Frontal cortex (tissue), 4 donors: ENCODE results near the gene LPAR1. TPM values are rescaled to one million over a fixed set of nuclear protein-coding genes. Genes with fewer than 3 reads are reported as not detected.

Experiments
- DNase-seq, 2 donors: peaks; one replicate each; pipeline ENCODE4 v3.0.0; 2012; ENCODE audit warnings: low spot score in 2 of 2
- FAIRE-seq: peaks from 2 replicates; lab custom pipeline; 2012; peaks lifted over from hg19 to GRCh38; lab: Jason Lieb, UNC
- total RNA-seq: library from RNA; depleted of rRNA; stranded (reverse); fragments of >200 nt; gene quantifications from one replicate; pipeline ENCODE4 v1.2.3, GENCODE V29; 2014
- donor health status: control.
- donor health status: control.
- donor health status: control.

The LPAR1 gene
- total RNA-seq, 1 donor from 2014 or later: 24.5 TPM

DNA sequence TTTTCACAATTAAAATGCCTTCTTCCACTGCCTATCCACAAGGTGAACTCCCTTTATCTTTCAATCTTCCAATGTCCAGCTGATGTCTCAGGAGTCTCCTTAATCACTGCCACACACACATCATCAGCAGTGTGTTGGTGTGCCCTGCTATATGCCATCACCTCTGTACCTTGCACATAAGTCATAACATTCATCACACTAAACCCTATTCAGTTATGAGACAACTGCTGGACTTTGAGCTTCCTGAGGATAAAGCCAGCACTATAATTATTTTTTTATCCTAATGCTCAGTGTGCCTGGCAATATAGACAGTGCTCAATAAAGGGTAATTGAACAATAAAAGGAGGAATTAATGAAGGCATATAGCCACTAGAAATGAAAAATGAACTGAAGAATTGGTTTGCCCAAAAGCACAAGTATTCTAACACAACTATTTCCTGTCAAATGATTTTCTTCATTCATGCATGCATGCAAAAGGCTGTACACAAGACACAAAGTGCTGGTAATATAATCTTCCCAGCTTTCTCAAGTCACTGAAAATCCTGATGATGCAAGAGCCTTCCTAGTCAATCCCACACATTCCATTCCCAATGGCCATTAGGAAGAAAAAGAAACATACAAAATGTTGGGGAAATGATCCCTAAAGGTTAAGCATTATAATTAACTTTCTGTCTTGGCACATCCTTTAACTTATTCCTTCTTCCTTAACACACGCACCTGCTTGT, 32.4 kb downstream of the LPAR1 start:
- FAIRE-seq (no peak), DNase-seq (no peak)

DNA sequence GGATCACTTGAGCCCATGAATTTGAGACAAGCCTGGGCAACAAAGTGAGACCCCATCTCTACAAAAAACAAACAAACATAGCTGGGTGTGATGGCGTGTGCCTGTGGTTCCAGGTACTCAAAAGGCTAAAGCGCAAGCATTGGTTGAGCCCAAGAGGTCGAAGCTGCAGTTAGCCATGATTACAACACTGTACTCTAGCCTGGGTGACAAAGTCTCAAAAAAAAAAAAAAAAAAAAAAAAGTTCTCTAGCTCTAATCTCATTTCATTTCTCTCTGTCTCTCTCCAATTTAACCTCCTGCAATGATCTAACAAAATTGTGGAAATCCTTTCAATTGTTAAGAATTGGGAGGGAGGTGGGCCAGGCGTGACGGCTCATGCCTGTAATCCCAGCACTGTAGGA, 33.3 kb downstream of the LPAR1 start:
- DNase-seq (no peak), FAIRE-seq (no peak)

DNA sequence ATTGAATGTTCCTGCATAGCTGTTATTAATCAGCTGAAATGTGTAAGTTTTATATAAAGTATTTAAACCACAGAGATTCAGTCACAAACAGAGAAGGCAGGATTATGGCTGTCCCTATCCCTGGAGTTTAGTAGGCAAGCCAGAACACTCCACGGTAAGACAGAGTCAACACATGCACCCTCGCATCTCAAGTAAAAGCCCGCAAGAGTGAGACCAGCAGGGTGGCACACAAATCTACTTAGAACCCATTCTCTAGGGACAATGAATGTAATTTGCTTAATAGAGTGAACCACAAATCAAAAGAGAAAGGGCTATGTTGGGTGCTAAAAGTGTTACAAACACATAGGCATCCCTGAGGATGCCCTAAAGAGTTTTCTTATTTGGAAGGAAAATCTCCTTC, 35.1 kb downstream of the LPAR1 start:
- FAIRE-seq: no peak
- DNase-seq: no peak

DNA sequence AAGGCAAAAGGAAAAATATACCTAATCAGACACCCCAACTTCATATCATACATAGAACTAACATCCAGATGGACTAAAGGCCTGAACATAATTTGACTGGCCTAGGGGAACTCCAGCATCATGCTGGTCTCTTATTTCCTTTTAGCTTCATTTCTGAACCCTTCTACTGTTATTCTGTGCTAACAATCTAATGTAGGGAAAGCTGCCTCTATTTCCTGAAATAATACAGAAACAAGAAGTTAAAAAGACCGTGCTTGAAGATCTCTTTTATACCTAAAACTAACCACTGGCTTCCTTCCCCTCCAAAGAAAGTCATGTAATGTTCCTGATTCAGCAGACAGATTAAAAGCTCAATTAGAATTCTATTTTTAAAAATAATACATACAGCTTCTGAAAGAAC, 36.7 kb downstream of the LPAR1 start:
- FAIRE-seq (no peak), DNase-seq (no peak)

DNA sequence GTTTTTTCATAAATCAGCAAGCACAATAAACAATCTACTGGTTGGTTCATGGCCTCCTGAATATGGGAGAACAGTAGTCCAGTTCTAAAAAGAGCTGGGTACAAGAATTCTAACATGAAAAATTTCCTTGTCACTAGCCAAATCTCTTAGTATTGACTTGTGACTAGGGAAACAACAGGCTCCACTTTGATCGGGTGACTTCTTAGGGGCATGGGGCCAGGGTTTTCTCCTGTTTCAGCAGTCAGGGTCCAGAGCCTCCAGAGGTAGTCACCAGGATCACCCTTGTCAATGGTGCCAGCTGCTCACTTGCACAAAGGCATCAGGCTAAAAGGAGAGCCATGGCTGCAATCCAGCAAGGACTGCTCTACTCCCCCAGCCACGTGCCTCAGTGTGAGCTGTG, 38.1 kb downstream of the LPAR1 start:
- DNase-seq (no peak), FAIRE-seq (no peak)

DNA sequence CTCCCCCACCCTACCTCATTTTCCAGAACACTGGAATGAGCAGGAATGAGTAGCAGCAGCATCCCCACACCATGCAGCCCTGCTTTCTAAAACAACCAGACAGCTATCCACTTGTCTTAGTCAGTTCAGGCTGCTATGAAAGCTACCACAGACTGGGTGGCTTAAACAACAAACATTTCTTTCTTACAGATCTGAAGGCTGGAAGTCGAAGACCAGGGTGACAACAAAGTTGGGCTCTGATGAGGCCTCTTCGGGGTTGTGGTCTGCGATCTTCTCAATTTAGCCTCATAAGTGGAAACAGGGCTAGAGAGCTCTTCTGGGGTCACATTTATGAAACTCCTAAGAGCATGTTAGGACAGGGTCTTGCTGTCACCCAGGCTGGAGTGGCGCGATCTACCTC, 38.9 kb downstream of the LPAR1 start:
- DNase-seq: no peak
- FAIRE-seq: no peak

DNA sequence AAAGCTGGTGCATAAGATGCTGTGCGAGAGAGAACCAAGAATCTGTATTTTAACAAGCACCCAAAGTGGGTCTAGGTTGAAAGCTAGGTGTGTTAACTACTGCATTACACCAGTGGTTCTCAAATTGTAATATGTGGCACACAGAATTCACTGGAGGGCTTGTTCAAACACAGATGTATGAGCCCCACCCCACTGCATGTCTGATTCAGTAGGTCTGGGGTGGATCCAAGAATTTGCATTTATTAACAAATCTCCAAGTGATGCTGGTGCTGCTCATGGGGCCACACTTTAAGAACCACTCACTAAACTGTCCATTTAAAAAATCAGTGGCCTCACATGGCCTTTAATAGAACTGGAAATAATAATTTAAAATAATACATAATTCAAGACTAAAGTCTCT, 40.4 kb downstream of the LPAR1 start:
- DNase-seq (no peak), FAIRE-seq (no peak)

DNA sequence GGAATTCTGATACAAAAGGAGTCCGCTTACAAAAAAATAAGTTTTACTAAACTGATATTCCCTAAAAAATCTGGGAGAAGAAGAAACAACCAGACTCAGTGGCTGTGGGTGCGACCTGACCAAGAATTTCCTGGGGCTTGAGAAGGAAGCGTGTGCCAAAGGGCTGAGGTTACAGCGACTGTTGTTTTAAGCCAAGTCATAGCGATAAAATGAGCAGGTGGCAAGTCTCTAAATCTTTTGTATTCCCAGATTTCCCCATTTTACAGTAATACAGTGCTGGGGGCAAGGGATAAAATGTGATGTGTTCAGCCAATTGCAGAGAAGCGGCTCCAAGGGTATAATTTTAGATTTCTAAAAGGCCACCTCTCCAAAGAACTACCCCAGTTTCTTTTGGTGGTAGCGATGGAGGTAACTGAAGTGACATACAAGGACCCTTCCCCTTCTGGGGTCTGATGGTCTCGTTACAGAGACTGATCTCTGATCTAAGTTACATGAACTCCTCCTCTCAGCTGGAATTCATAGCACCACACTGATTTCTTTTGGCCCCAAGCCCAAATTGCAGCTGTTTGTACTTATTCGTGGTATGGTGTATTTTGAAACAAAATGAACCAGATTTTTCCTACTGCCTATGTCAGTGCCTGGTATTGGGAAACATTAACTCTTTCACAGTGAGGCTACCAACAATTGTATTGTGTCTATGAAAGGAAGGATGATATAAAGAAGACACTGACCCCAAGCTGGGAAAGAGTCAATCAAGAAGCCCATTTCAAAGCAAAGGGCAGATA, 41.6 kb downstream of the LPAR1 start:
- no peak for DNase-seq
- no peak for FAIRE-seq

DNA sequence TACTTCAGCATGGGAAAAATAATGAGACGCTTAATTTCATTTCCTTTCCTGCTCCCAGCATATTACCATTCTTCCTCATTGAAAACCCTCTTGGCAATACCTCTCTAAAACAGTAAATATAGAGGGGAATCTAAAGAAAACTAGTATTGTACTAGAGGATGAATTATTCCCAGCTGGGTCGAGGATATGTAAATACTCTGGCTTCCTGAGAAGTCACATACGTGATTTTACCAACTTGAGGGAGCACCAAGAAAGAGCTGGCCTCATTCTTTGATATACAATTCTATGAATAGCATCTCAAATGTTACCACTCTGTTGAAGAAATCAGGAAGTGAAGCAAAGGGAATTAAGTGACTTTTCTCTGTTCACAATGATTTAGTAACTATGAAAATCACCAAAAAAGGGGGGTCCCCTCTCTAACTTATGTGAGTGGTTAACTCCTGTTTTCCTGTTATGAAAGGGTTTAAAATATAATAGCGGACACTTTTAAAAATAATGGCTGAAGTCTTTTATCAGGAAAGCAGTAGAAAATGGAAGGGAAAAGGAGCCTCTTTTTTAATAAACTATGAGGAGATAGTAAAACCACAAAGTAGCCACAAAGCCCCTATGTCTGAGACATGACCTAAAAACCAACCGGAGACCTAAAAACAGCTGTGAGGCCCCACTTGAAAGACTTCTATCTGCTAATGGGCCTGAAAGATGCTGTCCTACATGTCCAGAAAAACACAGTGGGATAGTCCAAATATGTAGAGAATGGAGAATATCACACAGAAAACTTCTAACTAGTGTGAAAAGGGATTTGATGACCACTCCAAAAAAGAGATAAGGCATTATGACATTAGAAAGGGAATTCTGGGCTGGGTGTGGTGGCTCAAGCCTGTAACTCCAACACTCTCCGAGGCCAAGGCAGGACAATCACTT, 42.6 kb downstream of the LPAR1 start:
- no peak for DNase-seq
- FAIRE-seq: no peak

DNA sequence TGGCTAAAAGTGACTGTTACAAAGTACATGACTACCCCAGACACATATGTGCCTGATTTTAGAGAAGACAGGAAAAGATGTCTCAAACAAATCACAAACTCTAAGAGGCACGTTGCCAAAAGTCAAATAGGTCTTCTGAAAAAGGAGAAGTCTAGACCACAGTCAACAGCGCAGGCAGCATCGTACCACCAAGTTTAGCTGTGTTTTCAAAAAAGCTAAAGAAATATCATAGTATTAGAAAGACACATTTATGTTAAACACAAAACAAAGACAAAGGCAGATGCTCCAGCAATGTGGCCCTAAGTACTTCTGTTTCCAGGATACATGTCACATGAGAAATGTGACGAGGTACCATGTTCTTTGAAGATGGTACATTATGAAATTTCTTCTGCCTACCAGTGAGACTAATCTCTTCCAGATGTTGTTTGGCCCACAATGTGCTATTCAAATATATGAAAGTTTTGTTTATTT, 43.5 kb downstream of the LPAR1 start:
- FAIRE-seq (no peak), DNase-seq (no peak)

DNA sequence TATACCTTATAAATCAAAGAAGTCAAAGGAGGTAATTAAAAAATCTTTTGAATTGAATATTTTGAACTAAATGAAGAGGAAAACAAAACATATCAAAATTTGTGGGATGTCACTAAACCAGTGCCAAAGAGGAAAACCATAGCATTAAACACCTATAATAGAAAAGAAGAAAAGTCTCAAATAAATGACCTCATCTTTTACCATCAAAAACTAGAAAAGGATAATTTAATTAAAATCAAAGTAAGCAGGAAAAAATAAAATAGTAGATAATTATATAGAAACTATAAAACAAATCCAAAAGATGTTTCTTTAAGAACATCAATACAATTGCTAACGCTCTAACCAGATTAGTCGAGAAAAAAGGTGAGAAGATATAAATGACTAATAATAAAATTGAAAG, 47.8 kb downstream of the LPAR1 start:
- DNase-seq: no peak
- FAIRE-seq: peak; percentile 76

DNA sequence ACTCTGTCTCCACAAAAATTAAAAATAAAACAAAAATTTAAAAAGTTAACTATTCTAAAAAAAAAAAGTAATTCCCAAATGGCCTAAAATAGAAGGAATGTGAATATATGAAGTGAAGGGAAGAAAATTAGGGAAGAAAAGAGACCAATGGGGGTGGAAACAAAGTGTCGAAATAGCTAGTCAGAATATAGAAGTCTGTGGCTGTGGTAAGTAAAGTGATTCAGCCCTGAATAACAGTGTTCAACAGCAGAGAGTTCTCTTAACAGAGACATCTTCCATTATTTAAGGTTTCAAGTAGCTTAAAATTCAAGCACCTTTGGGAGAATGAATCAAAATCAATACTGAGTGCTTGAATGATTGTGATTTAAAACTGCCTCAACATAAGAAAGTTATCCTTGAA, 51.7 kb downstream of the LPAR1 start:
- FAIRE-seq (no peak), DNase-seq (no peak)

DNA sequence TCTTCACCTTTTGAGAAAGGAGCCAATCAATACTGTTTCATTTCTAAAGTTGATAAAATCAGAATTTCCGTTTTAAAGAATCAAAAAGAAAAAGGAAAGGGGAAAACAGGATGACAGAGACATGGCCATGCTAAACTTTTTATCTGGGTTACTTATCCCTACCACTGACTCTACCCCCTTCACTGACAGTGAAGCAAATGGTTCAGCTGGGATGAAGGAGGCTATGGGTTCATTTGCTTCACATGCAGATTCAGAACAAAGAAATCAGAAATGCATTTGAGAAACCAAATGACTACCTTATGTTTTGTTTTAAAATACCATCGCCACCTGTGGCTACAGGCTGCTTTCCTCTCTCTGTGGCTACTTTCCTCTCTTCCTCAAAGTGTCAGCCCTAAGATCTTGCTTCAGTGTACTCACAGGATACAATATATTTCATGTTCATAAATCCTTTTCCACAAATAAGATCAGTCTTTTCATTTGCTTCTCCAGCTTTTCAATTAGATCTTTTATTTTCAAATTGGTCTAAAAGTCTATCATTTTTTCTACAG, 53.3 kb downstream of the LPAR1 start:
- FAIRE-seq (no peak), DNase-seq (no peak)

DNA sequence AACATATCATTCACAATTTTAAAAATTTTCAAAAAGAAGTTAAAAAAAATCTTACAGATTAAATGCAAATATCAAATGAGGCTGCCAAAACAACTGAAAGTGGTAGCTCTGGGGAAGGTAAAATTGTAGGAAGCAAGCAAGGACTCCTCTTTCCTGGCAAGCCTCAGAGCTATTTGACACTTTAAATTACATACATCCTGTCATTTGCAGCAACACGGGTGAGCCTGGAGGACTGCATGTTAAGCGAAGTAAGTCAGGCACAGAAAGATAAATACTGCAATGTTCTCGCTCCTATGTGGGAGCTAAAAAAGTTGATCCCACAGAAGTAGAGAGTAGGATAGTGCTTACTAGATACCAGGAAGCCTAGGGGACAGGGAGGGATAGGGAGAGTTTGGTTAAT, 58.0 kb downstream of the LPAR1 start:
- no peak for DNase-seq
- FAIRE-seq: no peak

DNA sequence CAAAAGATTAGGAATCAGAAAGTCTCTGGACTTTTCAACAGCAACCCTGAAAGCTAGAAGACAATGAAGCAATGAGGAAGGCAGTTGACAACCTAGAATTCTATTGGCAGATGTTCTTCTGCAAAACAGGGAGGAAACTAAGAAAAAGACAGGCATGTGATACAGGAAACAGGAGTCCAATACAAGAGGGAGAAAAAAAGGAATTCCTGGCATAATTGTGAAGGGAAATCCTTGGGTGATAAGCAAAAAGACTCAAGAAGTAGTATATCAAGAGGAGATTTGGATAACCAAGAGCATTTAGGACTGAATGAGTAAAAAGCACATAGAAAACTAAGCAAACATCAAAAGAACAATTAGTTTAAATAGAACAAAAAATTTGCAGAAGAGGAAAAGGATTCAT, 58.6 kb downstream of the LPAR1 start:
- FAIRE-seq (no peak), DNase-seq (no peak)

DNA sequence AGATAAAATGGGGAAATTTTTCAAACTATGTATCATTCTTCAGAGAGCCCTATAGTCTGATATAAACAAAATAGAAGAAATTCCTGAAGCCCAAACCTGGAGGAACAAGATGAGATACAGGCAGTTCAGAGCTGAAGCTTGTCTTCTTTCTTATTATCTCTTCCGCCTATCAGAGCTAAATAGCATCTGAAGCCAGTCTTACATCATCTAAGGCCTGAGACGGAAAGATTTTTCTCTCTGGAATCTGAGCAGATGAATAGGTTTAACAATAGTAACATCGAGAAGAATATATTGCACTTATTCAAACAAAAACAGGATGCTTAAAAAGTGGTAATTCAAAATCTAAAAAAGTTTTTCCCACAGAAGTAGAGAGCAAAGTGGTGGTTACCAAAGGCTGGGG, 59.8 kb downstream of the LPAR1 start:
- DNase-seq: no peak
- FAIRE-seq: no peak

DNA sequence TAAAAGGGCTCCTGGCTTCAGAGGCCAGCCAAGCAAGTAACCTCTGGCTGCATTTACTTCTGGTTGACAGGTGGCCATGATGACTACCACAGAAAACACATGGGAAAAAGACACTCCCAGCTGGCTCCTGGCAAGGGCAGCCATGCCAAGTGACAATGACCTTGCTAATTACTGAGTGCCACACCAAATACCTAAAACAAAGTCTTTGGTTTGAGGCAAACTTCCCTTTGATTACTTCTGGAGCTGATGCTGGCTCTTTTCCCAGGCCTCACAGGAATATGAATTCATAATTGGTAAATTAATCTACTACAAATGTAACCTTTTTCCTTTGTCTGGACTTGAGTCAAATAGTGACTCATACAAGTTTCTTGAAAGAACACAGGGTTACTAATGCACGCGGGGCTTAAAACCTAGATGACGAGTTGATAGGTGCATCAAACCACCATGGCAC, 61.0 kb downstream of the LPAR1 start:
- no peak for FAIRE-seq
- no peak for DNase-seq

DNA sequence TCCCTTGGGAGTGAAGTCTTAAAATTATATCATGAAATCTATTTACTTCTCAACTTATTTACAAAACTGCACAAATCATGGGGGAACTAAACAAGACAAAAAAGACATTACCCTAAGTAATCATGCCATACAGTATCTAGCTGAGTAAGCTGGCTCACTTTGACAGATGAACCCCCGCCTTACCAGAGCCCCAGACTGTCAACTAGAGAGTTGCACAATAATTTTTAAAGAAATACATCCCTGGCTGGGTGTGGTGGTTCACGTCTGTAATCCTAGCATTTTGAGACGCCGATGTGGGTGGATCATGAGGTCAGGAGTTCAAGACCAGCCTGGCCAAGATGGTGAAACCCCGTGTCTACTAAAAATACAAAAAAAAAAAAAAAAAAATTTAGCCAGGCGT, 62.3 kb downstream of the LPAR1 start:
- DNase-seq (no peak), FAIRE-seq (no peak)

DNA sequence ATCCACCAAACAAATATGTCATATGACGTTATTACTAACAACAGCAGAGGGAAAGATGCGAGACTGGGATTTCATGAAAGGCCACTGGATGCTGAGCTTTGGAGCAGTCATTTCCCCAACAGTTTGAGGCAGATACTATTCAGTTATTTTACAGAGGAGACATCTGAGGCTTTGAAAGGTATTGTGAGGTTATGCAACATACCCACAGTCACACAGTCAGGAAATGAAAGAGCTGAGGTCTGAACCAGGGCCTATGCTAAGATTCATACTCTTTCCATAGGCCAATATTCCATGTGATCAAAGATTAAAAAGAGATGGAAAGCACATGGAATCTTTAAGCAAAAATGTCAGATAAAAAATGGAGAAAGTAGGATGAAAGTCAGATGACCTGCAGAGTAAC, 63.0 kb downstream of the LPAR1 start:
- FAIRE-seq (no peak), DNase-seq (no peak)

DNA sequence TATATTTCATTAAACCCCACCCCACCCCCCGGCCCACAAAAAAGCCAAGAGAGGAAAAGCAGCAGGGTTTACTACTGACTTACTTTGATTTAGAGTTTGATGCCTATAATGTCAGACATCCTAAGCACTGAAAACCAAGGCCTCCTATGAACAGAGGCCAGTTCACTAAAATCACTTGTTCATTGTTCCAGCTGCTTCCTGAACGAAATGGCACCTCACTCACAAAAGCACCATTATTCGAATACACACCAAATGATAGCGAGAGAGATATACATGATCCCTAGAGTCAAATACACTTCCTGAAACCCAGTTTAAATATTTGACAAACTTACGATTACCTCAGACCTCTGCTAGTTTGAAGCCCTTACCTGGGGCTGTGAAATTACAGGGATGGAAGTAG, 66.6 kb downstream of the LPAR1 start:
- FAIRE-seq (no peak), DNase-seq (no peak)
